Vagina (tissue), 2 donors: Measurements from ENCODE around the gene SNX24. TPM values are rescaled to one million over a fixed set of nuclear protein-coding genes. Genes with fewer than 3 reads are reported as not detected.

Experiments
- DNase-seq, 2 donors: peaks; one replicate each; pipeline ENCODE4 v3.0.0-alpha.2; 2017; ENCODE audit errors: extremely low spot score in 2 of 2
- H3K27ac ChIP-seq: fragments of 200-600 bp; sonication (generic); one replicate; pipeline ENCODE4 v1.5.1; 2019
- H3K27me3 ChIP-seq: fragments of 200-600 bp; sonication (generic); one replicate; pipeline ENCODE4 v1.5.1; 2019
- H3K36me3 ChIP-seq, 2 donors: fragments of 200-600 bp; sonication (generic); one replicate each; pipeline ENCODE4 v1.5.1; 2017 to 2019
- H3K4me1 ChIP-seq: fragments of 200-600 bp; sonication (generic); one replicate; pipeline ENCODE4 v1.5.1; 2019
- H3K4me3 ChIP-seq, 2 donors: fragments of 200-600 bp; sonication (generic); 1 replicate in 1 of 2; 2 replicates in 1 of 2; pipeline ENCODE4 v1.5.1; 2016 to 2019
- H3K9me3 ChIP-seq: fragments of 200-600 bp; sonication (generic); one replicate; pipeline ENCODE4 v1.5.1; 2019
- CTCF ChIP-seq, 3 experiments: fragments of 450-650 bp in 2 of 3; fragments of 200-600 bp in 1 of 3; sonication (generic) in 1 of 3; IDR thresholded peaks; one replicate each; pipeline ENCODE4 v1.5.1; 2017 to 2019; ENCODE audit warnings: antibody characterized with exemption in 3 of 3, mild to moderate bottlenecking in 2 of 3, moderate library complexity in 2 of 3
- POLR2A ChIP-seq, 2 donors: fragments of 450-650 bp; IDR thresholded peaks; one replicate each; pipeline ENCODE4 v1.6.1; 2017; ENCODE audit warnings: antibody characterized with exemption in 2 of 2, mild to moderate bottlenecking in 2 of 2, moderate library complexity in 2 of 2
- POLR2AphosphoS5 ChIP-seq, 2 donors: sonication (generic); formaldehyde crosslinking; IDR thresholded peaks; one replicate each; pipeline ENCODE4 v1.9.0; 2017; ENCODE audit warnings: antibody characterized with exemption in 2 of 2, mild to moderate bottlenecking in 2 of 2, low read depth in 1 of 2; ENCODE audit not compliant: insufficient read depth in 1 of 2
- intact Hi-C: fragments of 100-400 bp; cut with DNase I; formaldehyde crosslinking; loops from one replicate; pipeline ENCODE4 v1.15.1; 2023
- total RNA-seq: library from RNA; depleted of rRNA; stranded (reverse); fragments of >200 nt; gene quantifications from one replicate; pipeline ENCODE4 v1.2.3, GENCODE V29; 2016

Gene SNX24
- total RNA-seq, 1 donor from 2014 or later = 19.4 TPM

GRCh38 chr5:122870219-122870856 is 24.9 kb downstream of the SNX24 start:
- no peaks in the 10 kb centered on the region for H3K27me3 ChIP-seq
- intact Hi-C loops = no loop called here
- TF ChIP-seq POLR2A (IDR thresholded peaks at IDR 0.05) (no peak), CTCF (IDR thresholded peaks at IDR 0.05) (no peak), POLR2AphosphoS5 (IDR thresholded peaks at IDR 0.05; ENCODE audit: insufficient read depth in 1 of 2, low read depth in 1 of 2) (no peak)
- H3K4me3 ChIP-seq = no peak overlapping the region
- H3K27ac ChIP-seq = no peak overlapping the region
- H3K9me3 ChIP-seq = no peaks in the 10 kb centered on the region
- no peaks in the 10 kb centered on the region for H3K36me3 ChIP-seq
- no peak for DNase-seq
- peaks cover 13% of the 10 kb centered on the region for H3K4me1 ChIP-seq

- Histone ChIP-seq H3K36me3 (no peaks in the 10 kb centered on the region), H3K4me1 (peaks cover 13% of the 10 kb centered on the region), H3K27ac (no peak overlapping the region), H3K27me3 (no peaks in the 10 kb centered on the region), H3K4me3 (no peak overlapping the region), H3K9me3 (no peaks in the 10 kb centered on the region)
- TF ChIP-seq CTCF (IDR thresholded peaks at IDR 0.05) (no peak), POLR2A (IDR thresholded peaks at IDR 0.05) (no peak), POLR2AphosphoS5 (IDR thresholded peaks at IDR 0.05; ENCODE audit: insufficient read depth in 1 of 2, low read depth in 1 of 2) (no peak)
- DNase-seq = no peak
- intact Hi-C loops = no loop called here
Observed at GRCh38 chr5:122871661-122872060, 26.2 kb downstream of the SNX24 start.

- Histone ChIP-seq H3K4me3 (no peak overlapping the region), H3K4me1 (peaks cover 13% of the 10 kb centered on the region), H3K36me3 (no peaks in the 10 kb centered on the region), H3K27ac (no peak overlapping the region), H3K9me3 (no peaks in the 10 kb centered on the region), H3K27me3 (no peaks in the 10 kb centered on the region)
- no peak for DNase-seq
- intact Hi-C loops = no loop called here
- no peak for TF ChIP-seq CTCF (IDR thresholded peaks at IDR 0.05)
- no peak for TF ChIP-seq POLR2AphosphoS5 (IDR thresholded peaks at IDR 0.05; ENCODE audit: insufficient read depth in 1 of 2, low read depth in 1 of 2)
- no peak for TF ChIP-seq POLR2A (IDR thresholded peaks at IDR 0.05)
Observed at GRCh38 chr5:122874179-122874875, 28.9 kb downstream of the SNX24 start.

GRCh38 chr5:122877518-122877917 is 32.1 kb downstream of the SNX24 start:
- intact Hi-C loops = no loop called here
- DNase-seq = no peak
- no peak overlapping the region for H3K27ac ChIP-seq
- H3K4me3 ChIP-seq = no peak overlapping the region
- TF ChIP-seq POLR2A (IDR thresholded peaks at IDR 0.05) (no peak), CTCF (IDR thresholded peaks at IDR 0.05) (no peak), POLR2AphosphoS5 (IDR thresholded peaks at IDR 0.05; ENCODE audit: insufficient read depth in 1 of 2, low read depth in 1 of 2) (no peak)
- H3K9me3 ChIP-seq = no peaks in the 10 kb centered on the region
- no peaks in the 10 kb centered on the region for H3K27me3 ChIP-seq
- H3K4me1 ChIP-seq = peaks cover 7% of the 10 kb centered on the region
- no peaks in the 10 kb centered on the region for H3K36me3 ChIP-seq

GRCh38 chr5:122879076-122879475 is 33.7 kb downstream of the SNX24 start:
- Histone ChIP-seq H3K36me3 (no peaks in the 10 kb centered on the region), H3K4me3 (no peak overlapping the region), H3K27ac (no peak overlapping the region), H3K4me1 (peaks cover 6% of the 10 kb centered on the region), H3K27me3 (no peaks in the 10 kb centered on the region), H3K9me3 (no peaks in the 10 kb centered on the region)
- TF ChIP-seq POLR2A (IDR thresholded peaks at IDR 0.05) (no peak), CTCF (IDR thresholded peaks at IDR 0.05) (no peak), POLR2AphosphoS5 (IDR thresholded peaks at IDR 0.05; ENCODE audit: insufficient read depth in 1 of 2, low read depth in 1 of 2) (no peak)
- intact Hi-C loops = no loop called here
- DNase-seq = no peak
